GM12874 (cell line): Measurements from ENCODE around the gene ECD.

Experiments used
- TF ChIP-seq, protein P1 (sequence below): IDR thresholded peaks from 2 replicates; pipeline ENCODE4 v1.5.1; 2011; ENCODE audit warnings: low read depth, mild to moderate bottlenecking, control low read depth, low read length, moderate library complexity; ENCODE audit not compliant: insufficient read depth

Gene ECD

DNA sequence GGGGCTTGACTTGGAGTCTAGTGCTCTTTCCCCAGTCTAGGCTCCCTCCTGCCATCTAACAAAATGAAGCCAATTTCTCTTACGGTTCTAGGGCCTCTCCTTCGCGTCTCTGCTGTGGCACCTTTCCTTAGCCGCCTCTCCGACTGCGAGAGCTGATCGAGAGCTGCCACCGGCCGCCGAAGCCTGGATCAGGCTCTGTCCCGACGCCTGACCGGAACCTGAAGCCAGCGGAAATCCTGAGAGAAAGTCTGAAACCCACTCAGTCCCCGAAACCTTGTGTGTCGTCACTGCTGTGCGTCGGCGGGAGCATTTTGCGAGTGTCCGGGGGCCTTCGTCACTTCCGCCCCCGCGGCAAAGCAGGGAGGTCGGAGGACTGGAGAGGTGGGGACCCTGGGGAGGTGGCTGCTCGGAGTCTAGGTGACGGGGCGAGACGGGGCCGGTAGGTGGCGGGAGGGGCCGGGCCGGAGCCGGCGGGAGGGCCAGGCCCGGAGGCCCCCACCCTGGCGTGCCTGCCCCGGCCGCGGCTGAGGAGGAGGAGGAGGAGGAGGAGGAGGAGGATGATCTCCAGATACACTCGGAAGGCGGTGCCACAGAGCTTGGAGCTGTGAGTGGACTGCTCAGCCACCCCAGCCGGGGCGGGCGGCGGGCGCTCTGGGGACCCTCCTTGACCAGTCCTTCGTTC lies at the start of gene ECD, which contains the start of gene FAM149B1:
ECD (minus strand) TSS at position 226 of the 682 bp plus-strand sequence. CDS start 4,071 bp downstream, outside the sequence.
FAM149B1 (plus strand) TSS at position 337 of the 682 bp plus-strand sequence; CDS start at position 558, 221 bp downstream.
- TF ChIP-seq, protein P1, sequence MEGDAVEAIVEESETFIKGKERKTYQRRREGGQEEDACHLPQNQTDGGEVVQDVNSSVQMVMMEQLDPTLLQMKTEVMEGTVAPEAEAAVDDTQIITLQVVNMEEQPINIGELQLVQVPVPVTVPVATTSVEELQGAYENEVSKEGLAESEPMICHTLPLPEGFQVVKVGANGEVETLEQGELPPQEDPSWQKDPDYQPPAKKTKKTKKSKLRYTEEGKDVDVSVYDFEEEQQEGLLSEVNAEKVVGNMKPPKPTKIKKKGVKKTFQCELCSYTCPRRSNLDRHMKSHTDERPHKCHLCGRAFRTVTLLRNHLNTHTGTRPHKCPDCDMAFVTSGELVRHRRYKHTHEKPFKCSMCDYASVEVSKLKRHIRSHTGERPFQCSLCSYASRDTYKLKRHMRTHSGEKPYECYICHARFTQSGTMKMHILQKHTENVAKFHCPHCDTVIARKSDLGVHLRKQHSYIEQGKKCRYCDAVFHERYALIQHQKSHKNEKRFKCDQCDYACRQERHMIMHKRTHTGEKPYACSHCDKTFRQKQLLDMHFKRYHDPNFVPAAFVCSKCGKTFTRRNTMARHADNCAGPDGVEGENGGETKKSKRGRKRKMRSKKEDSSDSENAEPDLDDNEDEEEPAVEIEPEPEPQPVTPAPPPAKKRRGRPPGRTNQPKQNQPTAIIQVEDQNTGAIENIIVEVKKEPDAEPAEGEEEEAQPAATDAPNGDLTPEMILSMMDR: peak; percentile 31; the same call in 1 of the 2 replicates

DNA sequence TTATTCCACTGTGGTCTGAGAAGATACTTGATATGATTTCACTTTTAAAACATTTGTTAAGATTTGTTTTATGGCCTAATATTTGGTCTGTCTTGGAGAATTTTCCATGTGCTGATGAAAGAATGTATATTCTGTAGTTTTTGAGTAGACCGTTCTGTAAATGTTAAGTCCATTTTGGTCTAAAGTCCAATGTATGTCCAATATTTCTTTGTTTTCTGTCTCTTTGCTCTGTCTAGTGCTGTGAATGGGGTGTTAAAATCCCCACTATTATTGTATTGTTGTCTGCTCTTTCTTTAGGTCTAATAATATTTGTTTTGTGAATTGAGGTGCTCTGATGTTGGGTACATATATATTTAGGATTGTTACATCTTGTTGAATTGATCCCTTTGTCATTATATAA lies 47.9 kb upstream of the ECD start:
- TF ChIP-seq, protein P1: no peak

DNA sequence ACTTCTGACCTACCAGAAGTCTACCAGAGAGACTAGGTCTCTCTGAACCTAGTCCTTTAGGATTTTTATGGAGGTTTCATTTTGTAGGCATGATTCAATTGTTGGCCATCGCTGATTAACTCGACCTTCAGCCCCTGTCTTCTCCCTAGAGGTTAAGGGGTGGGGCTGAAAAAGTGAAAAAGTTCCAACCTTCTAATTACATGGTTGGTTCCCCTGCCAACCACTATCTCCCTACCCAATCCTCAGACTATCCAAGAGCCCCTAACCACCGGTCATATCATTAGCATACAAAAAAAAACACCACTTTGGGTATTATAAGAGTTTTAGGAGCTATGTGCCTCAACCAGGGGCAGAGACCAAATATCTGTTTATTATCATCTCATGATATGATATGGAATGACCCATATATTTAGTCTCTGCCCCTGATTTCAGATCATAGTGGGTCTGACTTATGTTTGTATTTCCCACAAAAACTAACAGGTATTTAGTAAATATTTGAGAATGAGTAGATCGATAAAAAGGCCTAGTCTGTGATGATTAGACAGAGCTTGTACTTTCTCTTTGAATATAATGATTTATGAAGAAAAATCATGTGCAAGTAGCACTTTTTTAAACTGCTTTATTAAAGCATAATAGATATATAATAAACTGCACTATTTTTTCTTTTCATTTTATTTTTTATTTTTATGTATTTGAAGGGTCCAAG lies 43.5 kb upstream of the ECD start:
- TF ChIP-seq, protein P1: no peak

DNA sequence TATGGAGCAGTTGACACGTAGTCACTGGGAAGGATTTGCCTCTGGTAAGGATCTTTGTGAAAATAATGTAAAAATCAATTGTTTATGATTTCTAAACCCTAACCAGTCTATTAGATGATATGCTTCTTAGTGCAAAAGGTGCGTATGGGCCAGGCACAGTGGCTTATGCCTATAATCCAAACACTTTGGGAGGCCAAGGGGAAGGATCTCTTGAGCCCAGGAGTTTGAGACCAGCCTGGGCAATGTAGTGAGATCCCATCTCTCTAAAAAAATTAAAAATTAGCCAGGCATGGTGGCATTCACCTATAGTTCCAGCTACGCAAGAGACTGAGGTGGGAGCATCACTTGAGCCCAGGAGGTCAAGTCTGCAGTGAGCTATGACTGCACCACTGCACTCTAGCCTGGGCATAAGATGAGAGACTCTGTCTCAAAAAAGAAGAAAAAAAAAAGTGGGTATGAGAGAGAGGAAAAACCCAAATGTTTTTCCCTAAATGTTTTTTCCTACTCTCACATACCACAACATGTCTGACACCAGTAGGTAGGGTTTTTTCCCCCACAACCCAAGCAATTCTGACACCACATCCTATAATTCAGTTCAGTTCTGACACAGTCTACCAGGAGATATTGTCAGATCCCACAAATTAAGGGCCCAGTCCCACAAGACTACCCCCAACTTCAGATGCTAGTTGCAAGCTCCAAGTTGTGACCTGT lies 42.7 kb upstream of the ECD start:
- TF ChIP-seq, protein P1: no peak

DNA sequence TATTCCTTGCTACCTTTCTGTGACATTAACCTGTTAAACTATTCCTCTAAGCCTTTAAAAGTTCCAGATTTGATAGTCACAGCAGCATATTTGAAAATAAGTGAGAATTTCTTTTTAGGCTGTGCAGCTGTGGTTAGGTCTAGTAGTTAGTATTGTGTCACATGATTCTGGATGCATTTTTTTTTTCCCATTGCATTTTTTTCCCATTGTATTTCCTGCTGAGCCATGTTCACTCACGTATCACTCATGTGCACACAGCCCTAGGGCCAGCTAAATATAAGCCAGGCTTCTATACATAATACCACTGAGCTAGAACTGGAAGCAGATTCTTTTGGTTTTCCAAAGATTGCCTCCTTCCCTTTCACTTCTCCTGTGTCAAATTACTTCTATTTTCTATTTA lies 41.9 kb upstream of the ECD start:
- TF ChIP-seq, protein P1: no peak

DNA sequence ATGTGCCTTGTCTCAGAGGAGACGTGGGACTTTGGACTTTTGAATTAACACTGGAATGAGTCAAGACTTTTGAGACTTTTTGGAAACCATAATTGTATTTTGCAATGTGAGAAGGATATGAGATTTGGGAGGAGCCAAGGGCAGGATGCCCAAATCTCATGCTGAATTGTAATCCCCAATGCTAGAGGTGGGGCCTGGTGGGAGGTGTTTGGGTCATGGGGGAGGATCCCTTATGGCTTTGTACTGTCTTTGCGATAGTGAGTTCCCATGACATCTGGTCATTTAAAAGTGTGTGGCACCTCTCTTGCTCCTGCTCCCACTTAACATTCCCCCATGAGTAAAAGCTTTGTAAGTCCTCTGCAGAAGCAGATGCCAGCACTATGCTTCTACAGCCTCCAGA lies 40.1 kb upstream of the ECD start:
- TF ChIP-seq, protein P1: no peak

DNA sequence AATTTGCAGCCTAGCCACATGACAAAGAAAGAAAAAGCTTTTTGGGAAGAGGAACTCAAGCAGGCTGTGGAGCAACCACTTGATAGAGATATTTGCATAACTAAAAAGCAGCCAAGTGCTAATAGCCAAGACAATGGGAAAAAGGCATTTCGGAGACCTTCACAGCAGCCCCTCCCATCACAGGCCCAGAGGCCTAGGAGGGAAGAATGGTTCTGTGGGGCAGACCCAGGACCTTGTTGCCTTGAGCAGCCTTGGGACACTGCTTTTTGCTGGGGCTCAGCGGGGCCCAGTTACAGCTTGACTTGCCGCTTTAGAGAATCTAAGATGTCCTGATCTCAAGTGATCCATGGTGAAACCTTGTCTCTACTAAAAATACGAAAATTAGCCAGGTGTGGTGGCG lies 38.6 kb upstream of the ECD start:
- TF ChIP-seq, protein P1: no peak
